Kidney (tissue), 14 donors: ENCODE measurements around the gene PCID2. TPM values are rescaled to one million over a fixed set of nuclear protein-coding genes. Genes with fewer than 3 reads are reported as not detected.

Source experiments
- DNase-seq, 5 donors: peaks; one replicate each; pipeline ENCODE4 v3.0.0-alpha.2; 2013 to 2020
- FAIRE-seq: peaks from 2 replicates; lab custom pipeline; 2012; peaks lifted over from hg19 to GRCh38; lab: Jason Lieb, UNC
- H3K27ac ChIP-seq, 2 donors: one replicate each; pipeline ENCODE4 v1.7.0; 2013; ENCODE audit warnings: low read depth in 2 of 2, low read length in 2 of 2, inconsistent platforms in 1 of 2
- H3K27me3 ChIP-seq: one replicate; pipeline ENCODE4 v1.7.1; 2013; ENCODE audit warnings: low read length, inconsistent platforms; ENCODE audit not compliant: control insufficient read depth, insufficient read depth
- H3K36me3 ChIP-seq, 3 donors: one replicate each; pipeline versions ENCODE4 v1.7.0 to v1.7.1; 2013; ENCODE audit warnings: low read length in 3 of 3, control low read depth in 1 of 3, inconsistent platforms in 1 of 3; ENCODE audit not compliant: insufficient read depth in 3 of 3, control insufficient read depth in 2 of 3
- H3K4me1 ChIP-seq, 3 donors: one replicate each; pipeline versions ENCODE4 v1.7.0 to v1.7.1; 2013; ENCODE audit warnings: low read length in 3 of 3, inconsistent platforms in 1 of 3, low read depth in 1 of 3; ENCODE audit not compliant: control insufficient read depth in 2 of 3, insufficient read depth in 2 of 3
- H3K4me3 ChIP-seq, 3 donors: one replicate each; pipeline versions ENCODE4 v1.7.0 to v1.8.1; 2013; ENCODE audit warnings: low read length in 3 of 3, control low read depth in 1 of 3, inconsistent platforms in 1 of 3
- H3K9ac ChIP-seq, 3 donors: one replicate each; pipeline versions ENCODE4 v1.7.0 to v1.7.1; 2013; ENCODE audit warnings: low read length in 3 of 3, control low read depth in 1 of 3, inconsistent platforms in 1 of 3
- H3K9me3 ChIP-seq, 3 donors: one replicate each; pipeline versions ENCODE4 v1.7.0 to v1.7.1; 2013; ENCODE audit warnings: low read length in 3 of 3, control low read depth in 1 of 3, inconsistent platforms in 1 of 3; ENCODE audit not compliant: control insufficient read depth in 2 of 3, insufficient read depth in 1 of 3
- intact Hi-C: fragments of 100-400 bp; cut with DNase I; formaldehyde crosslinking; loops from one replicate; pipeline ENCODE4 v1.11.1; 2022
- polyA plus RNA-seq: library from polyadenylated mRNA; stranded (reverse); fragments of 350-450 nt; fragmentation: Illumina TruSeq; extraction: RNeasy Lipid Tissue Mini Kit (QIAGEN cat#74804); gene quantifications from one replicate; pipeline ENCODE4 v1.2.3, GENCODE V29; 2014; ENCODE audit warnings: low read depth, low replicate concordance; ENCODE audit not compliant: insufficient read depth
- total RNA-seq: library from RNA; stranded (reverse); fragmentation: NEBNext Ultra II Directional; extraction: Animal tissue kit (Norgen Biotek cat#: 25700); gene quantifications from one replicate; pipeline ENCODE4 v1.2.1, GENCODE V29; 2021
- TF ChIP-seq, protein P1 (sequence below): IDR thresholded peaks from 3 replicates; pipeline ENCODE4 v1.5.1; 2012; ENCODE audit warnings: mild to moderate bottlenecking, moderate library complexity, borderline replicate concordance; ENCODE audit not compliant: insufficient read depth; ENCODE audit errors: extremely low read depth
- donor health status: control.
- donor health status: control.
- donor health status: control.
- donor health status: control.
- donor health status: control.
- donor health status: DM: yes; HTN: yes; CAD: no.
- donor health status: Normal renal cell carcinoma (clear cell type).

Gene PCID2
- total and polyA plus RNA-seq, 2 donors from 2014 or later, result 22.9 to 34.9 TPM

DNA sequence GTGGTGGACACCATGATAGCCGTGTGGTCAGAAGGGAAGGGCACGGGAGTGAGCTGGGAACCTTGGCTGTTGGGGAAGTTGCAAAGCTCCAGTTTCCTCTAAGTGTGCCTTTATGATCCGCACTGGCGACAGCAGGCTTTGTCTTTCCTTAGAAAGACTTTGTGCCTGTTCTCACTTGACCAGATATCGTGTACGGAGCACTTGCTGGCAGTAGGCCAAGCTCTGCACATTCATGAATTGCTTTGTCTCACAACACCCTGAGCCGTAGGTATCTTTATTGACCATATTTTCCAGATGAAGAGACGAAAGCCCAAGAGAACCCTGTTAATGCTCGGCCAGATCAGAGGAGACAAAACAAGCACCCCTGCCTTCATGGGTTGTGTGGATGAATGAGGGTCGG, 16.0 kb upstream of the PCID2 start:
- peaks cover 2 to 33% (median 27%) of the 10 kb centered on the region in 3 donors for H3K36me3 ChIP-seq
- TF ChIP-seq, protein P1, sequence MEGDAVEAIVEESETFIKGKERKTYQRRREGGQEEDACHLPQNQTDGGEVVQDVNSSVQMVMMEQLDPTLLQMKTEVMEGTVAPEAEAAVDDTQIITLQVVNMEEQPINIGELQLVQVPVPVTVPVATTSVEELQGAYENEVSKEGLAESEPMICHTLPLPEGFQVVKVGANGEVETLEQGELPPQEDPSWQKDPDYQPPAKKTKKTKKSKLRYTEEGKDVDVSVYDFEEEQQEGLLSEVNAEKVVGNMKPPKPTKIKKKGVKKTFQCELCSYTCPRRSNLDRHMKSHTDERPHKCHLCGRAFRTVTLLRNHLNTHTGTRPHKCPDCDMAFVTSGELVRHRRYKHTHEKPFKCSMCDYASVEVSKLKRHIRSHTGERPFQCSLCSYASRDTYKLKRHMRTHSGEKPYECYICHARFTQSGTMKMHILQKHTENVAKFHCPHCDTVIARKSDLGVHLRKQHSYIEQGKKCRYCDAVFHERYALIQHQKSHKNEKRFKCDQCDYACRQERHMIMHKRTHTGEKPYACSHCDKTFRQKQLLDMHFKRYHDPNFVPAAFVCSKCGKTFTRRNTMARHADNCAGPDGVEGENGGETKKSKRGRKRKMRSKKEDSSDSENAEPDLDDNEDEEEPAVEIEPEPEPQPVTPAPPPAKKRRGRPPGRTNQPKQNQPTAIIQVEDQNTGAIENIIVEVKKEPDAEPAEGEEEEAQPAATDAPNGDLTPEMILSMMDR, result no peak
- H3K27me3 ChIP-seq, result no peaks in the 10 kb centered on the region
- no peaks in the 10 kb centered on the region for H3K9me3 ChIP-seq
- H3K27ac ChIP-seq, result no peak overlapping the region
- no peak overlapping the region for H3K4me3 ChIP-seq
- no peak overlapping the region for H3K9ac ChIP-seq
- FAIRE-seq, result no peak
- no peak for DNase-seq
- H3K4me1 ChIP-seq, result peaks cover 0 to 3% (median 0%) of the 10 kb centered on the region in 3 donors
- intact Hi-C loops, result no loop called here

DNA sequence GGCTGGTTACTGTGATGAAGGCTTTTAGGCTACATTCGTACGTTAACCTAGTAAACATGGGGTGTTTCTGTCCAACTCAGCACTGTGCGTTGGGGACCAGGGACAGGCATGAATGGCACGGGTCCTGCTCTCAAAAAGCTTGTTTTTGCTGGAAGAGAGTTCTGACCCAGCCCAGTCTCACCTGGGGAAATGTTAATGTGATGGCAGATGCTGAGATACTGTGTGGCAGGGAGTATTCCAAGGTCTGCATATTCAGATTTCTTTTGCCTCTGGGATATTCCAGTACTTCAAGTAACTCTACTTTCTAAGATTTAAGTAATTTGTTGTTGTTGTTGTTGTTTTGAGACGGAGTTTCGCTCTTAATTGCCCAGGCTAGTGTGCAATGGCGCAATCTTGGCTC, 14.6 kb upstream of the PCID2 start:
- TF ChIP-seq, protein P1, result no peak
- Histone ChIP-seq H3K27me3 (no peaks in the 10 kb centered on the region), H3K36me3 (peaks cover 2 to 32% (median 23%) of the 10 kb centered on the region in 3 donors), H3K9me3 (no peaks in the 10 kb centered on the region), H3K9ac (no peak overlapping the region), H3K4me3 (no peak overlapping the region), H3K4me1 (no peaks in the 10 kb centered on the region), H3K27ac (no peak overlapping the region)
- no peak for FAIRE-seq
- intact Hi-C loops, result no loop called here
- DNase-seq, result no peak

DNA sequence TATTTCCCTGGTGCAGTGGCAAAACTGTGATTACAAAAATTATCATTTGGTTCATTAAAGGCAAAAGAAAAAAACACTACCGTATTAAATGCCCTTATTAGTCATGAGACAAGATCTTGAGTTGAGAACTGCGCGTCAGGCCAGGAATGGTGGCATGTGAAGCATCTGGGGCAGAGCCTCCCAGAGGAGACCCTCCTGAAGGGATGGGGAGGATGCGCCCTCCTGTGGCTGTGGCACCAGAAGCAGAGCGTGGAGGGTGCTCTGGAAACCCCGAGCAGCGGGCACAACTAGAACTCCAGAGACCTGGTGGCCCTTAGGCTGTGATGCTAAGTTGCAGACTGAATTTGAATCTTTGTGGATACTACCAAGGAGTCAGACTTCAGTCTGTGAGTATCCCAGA, 12.4 kb upstream of the PCID2 start:
- DNase-seq, result no peak
- Histone ChIP-seq H3K9ac (no peak overlapping the region), H3K4me1 (peaks cover 0 to 10% (median 8%) of the 10 kb centered on the region in 3 donors), H3K27me3 (no peaks in the 10 kb centered on the region), H3K27ac (no peak overlapping the region), H3K9me3 (no peaks in the 10 kb centered on the region), H3K36me3 (peaks cover 2 to 29% (median 10%) of the 10 kb centered on the region in 3 donors), H3K4me3 (no peak overlapping the region)
- TF ChIP-seq, protein P1, result no peak
- intact Hi-C loops, result no loop called here
- no peak for FAIRE-seq

DNA sequence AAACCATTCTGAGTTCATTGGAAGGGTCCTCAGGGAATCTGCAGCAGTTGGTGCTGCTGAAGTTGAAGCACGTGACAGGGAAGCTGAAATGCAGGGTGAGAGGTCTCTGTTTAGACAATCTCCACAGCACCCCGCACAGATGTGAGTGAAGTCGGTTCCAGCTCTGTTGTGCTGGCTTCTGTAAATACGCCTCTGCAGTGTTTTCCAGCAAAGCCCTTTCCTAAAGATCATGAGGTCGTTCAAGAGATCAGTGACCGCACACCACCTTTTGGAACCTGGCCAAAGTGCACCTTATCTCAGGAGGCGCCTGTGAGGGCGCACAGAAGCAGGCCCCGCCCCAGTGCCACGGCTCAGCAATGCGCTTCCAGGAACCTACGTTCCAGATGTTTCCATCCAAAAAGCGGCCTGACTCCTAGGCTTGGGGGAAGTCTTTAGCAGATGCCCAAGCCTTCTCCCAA, 11.7 kb upstream of the PCID2 start:
- peaks cover 0 to 15% (median 13%) of the 10 kb centered on the region in 3 donors for H3K4me1 ChIP-seq
- peaks cover 2 to 29% (median 10%) of the 10 kb centered on the region in 3 donors for H3K36me3 ChIP-seq
- FAIRE-seq (no peak), DNase-seq (no peak)
- H3K27me3 ChIP-seq, result no peaks in the 10 kb centered on the region
- H3K9me3 ChIP-seq, result no peaks in the 10 kb centered on the region
- intact Hi-C loops, result no loop called here
- no peak overlapping the region for H3K4me3 ChIP-seq
- no peak overlapping the region for H3K9ac ChIP-seq
- TF ChIP-seq, protein P1, result no peak
- H3K27ac ChIP-seq, result no peak overlapping the region
